Mucosa of descending colon (tissue), 3 donors: ENCODE results near the gene NCOR1. TPM values are rescaled to one million over a fixed set of nuclear protein-coding genes. Genes with fewer than 3 reads are reported as not detected.

ENCODE experiments used
- ATAC-seq: fragments of 200-7000 bp; cut with Tn5 transposase; one replicate; pipeline ENCODE4 v1.9.1; 2020; ENCODE audit warnings: mild to moderate bottlenecking, moderate library complexity
- DNase-seq, 3 donors: peaks; one replicate each; pipeline ENCODE4 v3.0.0-alpha.2; 2020
- H3K36me3 ChIP-seq: fragments of 200-600 bp; one replicate; pipeline ENCODE4 v1.8.0; 2021; ENCODE audit warnings: low read depth, mild to moderate bottlenecking
- H3K4me1 ChIP-seq: fragments of 200-600 bp; one replicate; pipeline ENCODE4 v1.8.0; 2021; ENCODE audit warnings: low read depth, mild to moderate bottlenecking
- H3K4me3 ChIP-seq: fragments of 200-600 bp; one replicate; pipeline ENCODE4 v1.8.0; 2021; ENCODE audit warnings: mild to moderate bottlenecking
- H3K9me3 ChIP-seq: fragments of 200-600 bp; one replicate; pipeline ENCODE4 v1.8.0; 2021; ENCODE audit warnings: mild to moderate bottlenecking
- CTCF ChIP-seq: fragments of 200-600 bp; IDR thresholded peaks from one replicate; pipeline ENCODE4 v1.8.0; 2022; ENCODE audit warnings: antibody characterized with exemption, mild to moderate bottlenecking
- intact Hi-C, 2 donors: fragments of 100-400 bp; cut with DNase I in 1 of 2; cut with micrococcal nuclease in 1 of 2; formaldehyde crosslinking; loops; one replicate each; pipeline versions ENCODE4 v1.11.0 to v1.11.1; 2022; cut with DNase I, micrococcal nuclease
- total RNA-seq, 3 donors: library from RNA; stranded (reverse); fragmentation: NEBNext Ultra II Directional in 2 of 3; extraction: Animal tissue kit (Norgen Biotek cat#: 25700) in 2 of 3; gene quantifications; one replicate each; pipeline versions ENCODE4 v1.2.1 to v1.2.4, GENCODE V29; 2021 to 2023
- donor health status: DM: no; HTN: no; CAD: no; lungs with moderate emphysema.
- donor health status: DM: no; HTN: no; CAD: no.
- donor health status: DM: no; HTN: yes; CAD: no.

NCOR1 gene
- total RNA-seq, 3 donors from 2014 or later: 196 to 238 (median 227) TPM

DNA sequence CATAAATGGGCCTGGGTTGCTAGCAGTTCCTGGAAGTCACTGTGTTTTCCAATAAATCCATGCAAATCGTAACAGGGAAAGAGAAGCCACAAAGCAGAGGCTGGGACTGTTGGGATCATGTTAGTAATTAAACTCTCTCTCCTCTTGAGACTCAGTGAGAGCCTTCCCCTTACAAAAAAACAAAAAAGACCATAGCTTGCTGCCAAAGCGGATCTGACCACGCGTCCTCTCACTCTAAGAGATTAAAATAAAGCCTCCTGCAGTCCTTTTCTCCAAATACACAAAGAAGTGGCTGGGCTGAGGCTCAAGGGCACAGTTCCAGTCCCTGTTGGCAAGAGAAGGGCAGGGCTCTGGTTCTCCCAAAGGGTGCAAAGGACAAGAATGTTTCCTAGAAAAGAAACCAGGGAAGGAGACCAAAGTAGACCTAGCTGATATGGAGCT, 40.2 kb upstream of the NCOR1 start:
- Histone ChIP-seq H3K9me3 (no peaks in the 10 kb centered on the region), H3K4me1 (peaks cover 30% of the 10 kb centered on the region), H3K36me3 (no peaks in the 10 kb centered on the region), H3K4me3 (no peak overlapping the region)
- no peak for TF ChIP-seq CTCF
- peak; percentile 85 for ATAC-seq
- peak in 2 of 3 donors; percentile 68 to 74 for DNase-seq
- intact Hi-C loops: no loop called here

GRCh38 chr17:16254773-16255400, 39.6 kb upstream of the NCOR1 start:
- ATAC-seq (peak; percentile 86), DNase-seq (peak in 1 of 3 donors; percentile 50)
- Histone ChIP-seq H3K9me3 (no peaks in the 10 kb centered on the region), H3K36me3 (no peaks in the 10 kb centered on the region), H3K4me3 (no peak overlapping the region), H3K4me1 (peaks cover 30% of the 10 kb centered on the region)
- intact Hi-C loops: no loop called here
- no peak for TF ChIP-seq CTCF

DNA sequence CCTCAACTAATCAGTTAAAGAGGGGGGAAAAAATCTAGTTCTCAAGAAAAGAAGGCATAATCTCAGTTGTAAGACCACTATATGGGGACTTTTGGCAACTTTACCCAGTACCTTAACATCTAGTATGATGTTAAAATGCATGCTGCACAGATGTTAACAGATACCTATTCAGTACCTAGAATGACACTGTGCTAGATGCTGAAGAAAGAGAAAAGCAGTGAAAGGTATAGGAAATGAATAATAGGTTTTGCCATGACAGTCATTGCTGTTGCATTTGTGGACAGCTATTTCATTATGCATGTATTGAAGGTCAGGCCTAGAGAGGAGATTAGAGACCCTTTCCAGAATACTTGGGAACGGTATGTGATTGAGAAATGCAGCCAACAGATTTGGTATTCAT, 36.2 kb upstream of the NCOR1 start:
- no peaks in the 10 kb centered on the region for H3K9me3 ChIP-seq
- intact Hi-C loops: no loop called here
- no peaks in the 10 kb centered on the region for H3K36me3 ChIP-seq
- no peak for TF ChIP-seq CTCF
- DNase-seq (no peak), ATAC-seq (no peak)
- H3K4me1 ChIP-seq: peaks cover 35% of the 10 kb centered on the region
- no peak overlapping the region for H3K4me3 ChIP-seq

DNA sequence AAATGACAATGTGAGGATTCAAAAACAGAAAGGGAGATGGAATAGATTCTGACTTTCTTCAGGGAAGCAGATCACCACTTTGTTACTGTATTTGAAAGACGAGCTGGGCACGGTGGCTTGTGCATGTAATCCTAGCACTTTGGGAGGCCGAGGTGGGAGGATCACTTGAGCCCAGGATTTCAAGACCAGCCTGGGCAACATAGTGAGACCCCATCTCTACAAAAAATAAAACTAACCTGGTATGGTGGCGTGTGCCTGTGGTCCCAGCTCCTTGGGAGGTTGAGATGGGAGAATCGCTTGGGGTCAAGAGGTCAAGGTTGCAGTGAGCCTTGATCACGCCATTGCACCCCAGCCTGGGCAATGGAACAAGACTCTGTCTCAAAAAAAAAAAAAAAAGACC, 35.7 kb upstream of the NCOR1 start:
- DNase-seq: no peak
- no peak for ATAC-seq
- Histone ChIP-seq H3K36me3 (no peaks in the 10 kb centered on the region), H3K9me3 (no peaks in the 10 kb centered on the region), H3K4me3 (no peak overlapping the region), H3K4me1 (peaks cover 32% of the 10 kb centered on the region)
- intact Hi-C loops: no loop called here
- TF ChIP-seq CTCF: no peak

GRCh38 chr17:16250635-16251034, 35.3 kb upstream of the NCOR1 start:
- no peaks in the 10 kb centered on the region for H3K36me3 ChIP-seq
- TF ChIP-seq CTCF: no peak
- peaks cover 30% of the 10 kb centered on the region for H3K4me1 ChIP-seq
- DNase-seq (no peak), ATAC-seq (no peak)
- H3K4me3 ChIP-seq: no peak overlapping the region
- intact Hi-C loops: no loop called here
- H3K9me3 ChIP-seq: no peaks in the 10 kb centered on the region

DNA sequence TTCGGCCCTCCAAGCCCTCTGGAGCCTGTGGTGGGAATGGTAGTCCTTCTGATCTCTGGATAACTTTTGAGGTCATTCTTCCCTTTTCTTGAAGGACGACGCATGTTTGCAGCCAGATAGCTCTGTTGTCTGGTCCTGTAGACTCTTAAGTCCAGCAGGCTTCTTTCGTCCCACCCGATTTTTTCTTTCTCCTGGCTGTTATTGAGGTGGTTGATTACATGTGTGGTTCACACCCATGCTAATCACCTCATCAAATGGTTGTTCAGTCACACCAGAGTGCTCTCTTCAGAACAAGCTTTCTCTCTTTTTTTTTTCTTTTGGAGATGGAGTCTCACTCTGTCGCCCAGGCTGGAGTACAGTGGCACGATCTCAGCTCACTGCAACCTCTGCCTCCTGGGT, 32.3 kb upstream of the NCOR1 start:
- Histone ChIP-seq H3K9me3 (no peaks in the 10 kb centered on the region), H3K4me3 (no peak overlapping the region), H3K4me1 (peaks cover 24% of the 10 kb centered on the region), H3K36me3 (no peaks in the 10 kb centered on the region)
- TF ChIP-seq CTCF: no peak
- ATAC-seq (peak; percentile 78), DNase-seq (peak in 1 of 3 donors; percentile 61)
- intact Hi-C loops: no loop called here
